ENCODE results near the gene ACAA1.

Gene ACAA1

GRCh38 chr3:38136777-38137614 lies at the start of gene ACAA1:
Gene ACAA1 (minus strand): TSS chr3:38137127. CDS start chr3:38137035, 92 bp downstream.
- Mint-ChIP-seq H3K4me1 (ENCODE audit: low read depth) (peaks cover 68% of the 10 kb centered on the region), H3K4me3 (peak within 1 kb of the TSS; percentile 94), H3K27ac (peak within 1 kb of the TSS; percentile 97), H3K9me3 (ENCODE audit: low read depth) (no peaks in the 10 kb centered on the region), H3K36me3 (peaks cover 4% of the 10 kb centered on the region), H3K27me3 (no peaks in the 10 kb centered on the region)

DNA sequence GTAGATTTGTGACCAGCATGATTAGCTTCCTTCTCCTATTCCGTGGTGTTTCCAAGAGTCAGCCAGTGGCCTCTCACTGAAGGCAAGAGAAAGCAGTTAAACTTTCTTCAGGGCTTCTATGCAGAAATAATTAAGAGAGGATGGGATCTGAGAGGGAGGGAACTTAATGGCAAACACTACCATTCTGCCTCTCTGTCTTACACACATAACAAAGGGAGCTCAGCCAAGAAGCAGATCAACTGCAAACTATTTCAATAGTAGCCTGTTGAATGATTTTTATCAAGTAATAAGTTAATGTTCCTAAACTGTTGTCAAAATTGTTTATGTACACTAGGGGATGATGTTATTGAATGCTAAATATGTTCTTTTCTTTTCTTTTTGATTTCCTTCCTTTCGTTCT lies 40.3 kb upstream of the ACAA1 start:
- Mint-ChIP-seq H3K36me3 (peaks cover 5% of the 10 kb centered on the region), H3K27ac (peak overlapping the region; percentile 11), H3K4me3 (no peak overlapping the region), H3K27me3 (no peaks in the 10 kb centered on the region), H3K9me3 (ENCODE audit: low read depth) (no peaks in the 10 kb centered on the region), H3K4me1 (ENCODE audit: low read depth) (peaks cover 55% of the 10 kb centered on the region)

GRCh38 chr3:38173834-38174418 lies 37.0 kb upstream of the ACAA1 start:
- Mint-ChIP-seq H3K4me1 (ENCODE audit: low read depth) (peaks cover 71% of the 10 kb centered on the region), H3K27me3 (no peaks in the 10 kb centered on the region), H3K4me3 (peak overlapping the region; percentile 15), H3K9me3 (ENCODE audit: low read depth) (no peaks in the 10 kb centered on the region), H3K27ac (peak overlapping the region; percentile 6), H3K36me3 (peaks cover 3% of the 10 kb centered on the region)

DNA sequence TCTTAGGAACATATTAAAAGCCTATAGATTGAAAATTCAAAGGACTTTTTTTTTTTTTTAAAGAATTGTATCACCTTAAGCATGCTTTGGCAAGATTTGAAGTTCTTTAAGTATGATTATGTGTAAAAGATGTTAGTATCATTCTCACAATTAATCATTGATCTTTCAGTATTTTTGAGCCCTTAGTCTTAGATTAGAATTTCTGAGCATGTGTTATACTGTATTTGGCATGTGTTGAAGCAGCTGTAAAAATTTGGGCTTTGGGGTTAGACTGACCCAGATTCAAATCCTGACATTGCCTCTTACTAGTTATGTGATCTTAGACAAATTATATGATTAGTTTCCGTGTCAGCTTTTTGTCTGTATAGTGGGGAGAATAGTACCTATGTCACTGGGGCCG lies 34.7 kb upstream of the ACAA1 start:
- no peak overlapping the region for H3K4me3 Mint-ChIP-seq
- H3K27me3 Mint-ChIP-seq = no peaks in the 10 kb centered on the region
- peaks cover 6% of the 10 kb centered on the region for H3K36me3 Mint-ChIP-seq
- no peak overlapping the region for H3K27ac Mint-ChIP-seq
- no peaks in the 10 kb centered on the region for H3K9me3 Mint-ChIP-seq (ENCODE audit: low read depth)
- H3K4me1 Mint-ChIP-seq (ENCODE audit: low read depth) = peaks cover 87% of the 10 kb centered on the region

GRCh38 chr3:38170722-38171121 lies 33.8 kb upstream of the ACAA1 start:
- H3K27ac Mint-ChIP-seq = no peak overlapping the region
- peaks cover 6% of the 10 kb centered on the region for H3K36me3 Mint-ChIP-seq
- H3K9me3 Mint-ChIP-seq (ENCODE audit: low read depth) = no peaks in the 10 kb centered on the region
- no peaks in the 10 kb centered on the region for H3K27me3 Mint-ChIP-seq
- no peak overlapping the region for H3K4me3 Mint-ChIP-seq
- peaks cover 87% of the 10 kb centered on the region for H3K4me1 Mint-ChIP-seq (ENCODE audit: low read depth)

DNA sequence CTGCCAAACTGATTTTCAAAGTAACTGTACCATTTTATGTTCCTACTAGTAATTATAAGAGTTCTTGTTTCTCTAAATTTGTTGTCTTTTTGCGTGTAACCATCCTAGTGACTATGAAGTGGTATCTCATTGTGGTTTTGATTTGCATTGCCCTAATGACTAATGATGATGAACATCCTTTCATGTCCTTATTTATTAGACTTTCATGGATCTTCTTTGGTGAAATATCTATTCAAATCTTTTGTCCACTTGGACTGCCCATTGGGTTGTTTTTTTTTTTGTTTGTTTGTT lies 32.0 kb upstream of the ACAA1 start:
- Mint-ChIP-seq H3K27me3 (no peaks in the 10 kb centered on the region), H3K27ac (peak overlapping the region; percentile 56), H3K4me1 (ENCODE audit: low read depth) (peaks cover 77% of the 10 kb centered on the region), H3K4me3 (peak overlapping the region; percentile 96), H3K9me3 (ENCODE audit: low read depth) (no peaks in the 10 kb centered on the region), H3K36me3 (peaks cover 6% of the 10 kb centered on the region)

GRCh38 chr3:38168151-38169026 lies 31.5 kb upstream of the ACAA1 start:
- no peaks in the 10 kb centered on the region for H3K9me3 Mint-ChIP-seq (ENCODE audit: low read depth)
- peaks cover 71% of the 10 kb centered on the region for H3K4me1 Mint-ChIP-seq (ENCODE audit: low read depth)
- H3K27me3 Mint-ChIP-seq = no peaks in the 10 kb centered on the region
- H3K4me3 Mint-ChIP-seq = peak overlapping the region; percentile 96
- peaks cover 6% of the 10 kb centered on the region for H3K36me3 Mint-ChIP-seq
- peak overlapping the region; percentile 56 for H3K27ac Mint-ChIP-seq

DNA sequence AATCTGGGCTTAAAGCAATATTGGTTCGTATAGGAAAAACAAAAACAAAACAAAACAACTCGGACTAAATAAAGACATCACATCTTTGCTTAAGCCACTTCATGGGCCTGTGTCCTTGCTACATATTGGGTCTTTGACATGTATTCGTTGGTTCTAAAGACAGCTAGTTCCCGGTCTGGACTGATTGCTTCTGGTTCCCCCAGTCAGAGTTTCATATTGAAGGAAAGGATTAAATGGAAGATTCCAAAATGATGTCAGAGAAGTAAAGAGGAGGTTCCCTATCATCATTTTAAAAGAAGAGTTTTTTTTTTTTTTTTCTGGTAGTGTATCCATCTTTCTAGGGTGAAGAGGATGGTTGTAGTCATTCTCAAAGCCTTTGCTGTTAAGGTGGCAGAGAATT lies 30.7 kb upstream of the ACAA1 start:
- Mint-ChIP-seq H3K27me3 (no peaks in the 10 kb centered on the region), H3K36me3 (peaks cover 6% of the 10 kb centered on the region), H3K4me1 (ENCODE audit: low read depth) (peaks cover 63% of the 10 kb centered on the region), H3K27ac (no peak overlapping the region), H3K9me3 (ENCODE audit: low read depth) (no peaks in the 10 kb centered on the region), H3K4me3 (peak overlapping the region; percentile 96)

DNA sequence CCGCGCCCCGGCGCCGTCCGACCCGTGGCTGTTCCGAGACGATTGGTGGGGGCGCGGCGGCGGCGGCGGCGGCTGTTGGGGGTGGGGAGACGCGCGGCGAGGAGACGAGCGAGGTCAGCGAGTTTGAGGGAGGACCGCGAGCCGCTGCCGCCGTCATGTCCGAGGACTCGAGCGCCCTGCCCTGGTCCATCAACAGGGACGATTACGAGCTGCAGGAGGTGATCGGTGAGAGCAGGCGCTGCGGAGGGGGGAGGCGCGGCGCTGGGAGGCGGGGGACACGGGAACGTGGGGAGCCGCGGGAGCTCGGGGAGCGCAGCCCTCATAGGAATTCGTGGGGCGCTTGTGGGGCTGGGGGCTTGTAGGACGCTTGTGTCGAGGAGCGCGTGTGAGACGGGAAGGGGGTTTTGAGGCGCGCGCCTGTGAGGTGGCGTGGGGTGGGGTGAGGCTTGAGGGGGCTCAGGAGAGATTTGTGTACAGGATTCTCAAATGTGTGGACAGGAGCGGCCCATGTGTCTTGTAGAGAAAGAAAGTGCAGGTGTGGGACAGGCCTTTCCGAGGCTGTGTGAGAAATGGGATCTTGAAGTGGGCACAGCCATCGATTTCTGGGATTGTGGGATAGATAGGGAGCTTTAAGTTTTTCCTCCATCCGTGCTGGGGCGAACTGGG lies 28.9 kb upstream of the ACAA1 start:
- Mint-ChIP-seq H3K9me3 (ENCODE audit: low read depth) (no peaks in the 10 kb centered on the region), H3K36me3 (peaks cover 6% of the 10 kb centered on the region), H3K4me3 (peak overlapping the region; percentile 96), H3K27me3 (no peaks in the 10 kb centered on the region), H3K27ac (peak overlapping the region; percentile 95), H3K4me1 (ENCODE audit: low read depth) (peaks cover 46% of the 10 kb centered on the region)

- H3K27ac Mint-ChIP-seq = peak within 1 kb of the TSS; percentile 100
- H3K27me3 Mint-ChIP-seq = no peaks in the 10 kb centered on the region
- peaks cover 6% of the 10 kb centered on the region for H3K36me3 Mint-ChIP-seq
- peak within 1 kb of the TSS; percentile 96 for H3K4me3 Mint-ChIP-seq
- peaks cover 38% of the 10 kb centered on the region for H3K4me1 Mint-ChIP-seq (ENCODE audit: low read depth)
- no peaks in the 10 kb centered on the region for H3K9me3 Mint-ChIP-seq (ENCODE audit: low read depth)
These were observed 28.2 kb upstream of the ACAA1 start, which contains the start of gene OXSR1 for GRCh38 chr3:38164952-38165721. Gene OXSR1 (plus strand): TSS chr3:38165537. CDS start chr3:38165877, 340 bp downstream.

DNA sequence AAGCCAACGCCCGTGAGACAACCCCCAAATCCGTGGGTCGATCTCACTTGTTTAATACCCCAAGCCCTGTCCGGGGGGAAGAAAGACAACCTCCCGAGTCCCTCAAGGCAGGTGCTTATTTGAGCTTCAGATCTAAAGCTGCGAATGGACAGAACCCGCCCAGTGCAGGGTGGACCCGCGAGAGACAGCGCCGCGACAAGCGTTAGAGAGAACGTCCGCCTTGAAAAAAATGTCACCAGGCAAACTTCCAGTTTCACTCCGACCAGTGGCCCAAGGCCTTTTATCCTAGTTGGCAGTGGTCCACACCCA lies 27.7 kb upstream of the ACAA1 start:
- Mint-ChIP-seq H3K9me3 (ENCODE audit: low read depth) (no peaks in the 10 kb centered on the region), H3K27me3 (no peaks in the 10 kb centered on the region), H3K27ac (peak overlapping the region; percentile 100), H3K4me3 (peak overlapping the region; percentile 96), H3K36me3 (peaks cover 6% of the 10 kb centered on the region), H3K4me1 (ENCODE audit: low read depth) (peaks cover 38% of the 10 kb centered on the region)

DNA sequence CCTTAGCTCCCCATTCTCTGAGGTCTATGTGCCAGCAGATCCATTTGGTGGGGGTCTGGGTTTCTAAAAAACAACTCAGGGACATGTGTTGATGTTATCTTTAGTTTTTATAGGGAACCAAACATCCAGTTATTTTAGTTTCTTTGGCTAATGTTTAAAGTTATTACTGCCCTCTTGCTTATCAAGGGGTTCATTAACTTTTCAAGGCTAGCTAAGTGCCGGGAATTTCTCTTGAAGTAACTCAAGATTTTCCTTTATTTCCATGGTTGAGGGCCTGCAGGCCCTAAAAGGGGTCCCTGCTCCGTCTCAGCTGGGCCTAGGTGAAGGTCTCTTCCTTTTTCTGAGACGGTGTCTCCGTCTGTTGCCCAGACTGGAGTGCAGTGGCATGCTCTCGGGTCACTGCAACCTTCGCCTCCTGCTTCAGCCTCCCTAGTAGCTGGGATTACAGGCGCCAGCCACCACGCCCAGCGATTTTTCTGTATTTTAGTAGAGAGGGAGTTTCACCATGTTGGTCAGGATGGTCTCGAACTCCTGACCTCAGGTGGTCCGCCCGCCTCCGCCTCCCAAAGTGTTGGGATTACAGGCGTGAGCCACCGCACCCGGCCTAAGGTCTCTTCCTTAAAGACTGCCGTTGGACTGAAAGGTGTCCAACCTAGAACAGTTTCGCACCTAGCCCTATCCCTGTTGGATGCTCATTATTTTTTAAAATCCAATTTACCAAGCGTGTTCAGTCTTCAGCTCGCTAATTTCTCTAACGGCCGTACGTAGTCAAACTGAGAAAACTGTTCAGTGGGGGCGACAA lies 27.1 kb upstream of the ACAA1 start:
- Mint-ChIP-seq H3K36me3 (peaks cover 6% of the 10 kb centered on the region), H3K4me1 (ENCODE audit: low read depth) (peaks cover 32% of the 10 kb centered on the region), H3K9me3 (ENCODE audit: low read depth) (no peaks in the 10 kb centered on the region), H3K27ac (peak overlapping the region; percentile 100), H3K4me3 (peak overlapping the region; percentile 96), H3K27me3 (no peaks in the 10 kb centered on the region)

GRCh38 chr3:38163117-38163840 lies 26.4 kb upstream of the ACAA1 start:
- Mint-ChIP-seq H3K27me3 (no peaks in the 10 kb centered on the region), H3K27ac (peak overlapping the region; percentile 17), H3K9me3 (ENCODE audit: low read depth) (no peaks in the 10 kb centered on the region), H3K4me1 (ENCODE audit: low read depth) (peaks cover 25% of the 10 kb centered on the region), H3K36me3 (peaks cover 4% of the 10 kb centered on the region), H3K4me3 (no peak overlapping the region)
